Activated CD8-positive, alpha-beta memory T cell treated with anti-CD3 and anti-CD28 coated beads for 24 hours (primary cell): ENCODE measurements around the gene TXNDC8.
"Not testable (repeated sequence)": the region's sequence is repeated elsewhere in the genome, so short reads cannot be mapped to it uniquely, and the experiment has no call there.

ENCODE experiments used
- DNase-seq: peaks from one replicate; pipeline ENCODE4 v3.0.0-alpha.2; 2020

The TXNDC8 gene

DNA sequence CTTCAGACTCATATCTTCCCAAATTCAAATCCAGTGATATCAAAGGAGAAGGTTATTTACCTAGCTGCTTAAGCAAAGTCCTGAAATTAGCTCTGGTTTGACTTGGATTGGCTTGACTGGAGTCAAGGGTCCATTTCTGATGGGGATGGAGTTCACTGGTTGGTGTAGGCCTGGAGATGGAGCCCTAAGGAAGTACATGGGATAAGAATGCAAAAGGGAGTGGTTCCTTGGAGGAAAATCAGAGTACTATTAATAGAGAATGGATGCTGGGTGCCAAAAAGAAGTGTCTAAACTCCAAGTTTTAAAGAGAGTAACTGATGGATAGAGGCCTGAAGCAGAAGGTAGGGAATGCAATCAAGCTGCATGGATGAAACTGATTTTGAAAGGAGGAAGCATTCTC lies 13.8 kb downstream of the TXNDC8 start:
- DNase-seq, result no peak

DNA sequence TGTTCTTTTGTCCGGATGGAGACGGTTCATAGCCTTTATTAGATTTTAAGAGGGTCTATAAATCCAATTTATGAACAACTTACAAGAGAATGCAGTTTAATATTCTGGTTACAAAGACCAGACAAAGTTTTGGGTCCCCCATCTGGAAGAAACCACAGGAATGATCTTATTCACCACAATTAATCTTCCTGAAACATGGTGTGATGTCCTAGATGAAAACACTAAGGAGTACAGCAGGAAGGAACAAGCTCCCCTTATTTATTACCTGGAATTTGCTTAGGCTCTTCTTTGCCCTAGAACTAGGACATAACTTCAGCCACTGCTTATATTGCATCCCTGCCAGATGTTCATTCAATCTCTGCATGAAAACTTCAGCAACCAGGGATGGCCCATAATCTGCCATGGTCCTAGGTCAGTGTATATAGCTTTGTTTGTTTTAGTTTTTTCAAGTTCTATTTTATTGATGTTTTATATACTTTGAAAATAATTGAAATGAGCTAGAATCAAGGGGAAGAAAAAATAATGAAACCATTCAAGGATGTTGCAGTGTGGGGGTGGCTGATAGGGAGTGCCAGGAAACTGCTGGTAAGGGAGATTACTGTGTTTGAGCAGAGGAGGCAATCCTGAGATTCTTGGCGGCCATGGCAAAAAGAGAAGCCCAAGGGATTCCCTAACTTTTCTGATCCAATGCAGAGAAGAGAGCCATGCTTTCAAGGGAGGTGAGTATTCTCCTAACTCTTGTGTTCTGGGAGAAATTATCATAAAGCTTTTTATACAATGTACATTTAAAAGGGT lies 16.8 kb downstream of the TXNDC8 start:
- no peak for DNase-seq

DNA sequence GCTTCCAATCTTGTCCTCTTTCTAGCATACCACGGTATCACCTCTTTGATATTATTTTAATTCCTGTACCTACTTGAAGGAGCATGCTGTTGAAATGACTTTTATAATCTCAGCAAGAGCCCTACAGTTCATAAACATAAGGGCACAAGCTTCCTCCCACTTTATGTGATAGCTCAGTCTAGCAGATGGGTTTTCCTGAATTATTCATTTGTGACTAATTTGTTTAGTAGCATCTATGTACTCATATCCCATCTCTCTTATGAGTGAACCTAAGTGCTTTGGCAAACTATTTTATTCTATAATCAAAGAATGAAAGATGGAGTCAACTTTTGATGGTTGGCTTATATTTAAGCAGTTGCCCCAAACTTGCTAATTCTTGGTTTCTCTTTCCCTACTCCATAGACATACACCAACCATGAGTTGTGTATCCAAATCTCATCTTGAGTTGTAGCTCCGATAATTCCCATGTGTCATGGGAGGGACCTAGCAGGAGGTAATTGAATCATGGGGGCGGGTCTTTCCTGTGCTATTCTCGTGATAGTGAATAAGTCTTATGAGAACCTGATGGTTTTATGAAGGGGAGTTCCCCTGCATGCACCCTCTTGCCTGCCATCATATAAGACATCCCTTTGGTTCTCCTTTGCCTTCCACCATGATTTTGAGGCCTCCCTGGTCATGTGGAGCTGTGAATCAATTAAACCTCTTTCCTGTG lies 17.7 kb downstream of the TXNDC8 start:
- DNase-seq, result no peak

DNA sequence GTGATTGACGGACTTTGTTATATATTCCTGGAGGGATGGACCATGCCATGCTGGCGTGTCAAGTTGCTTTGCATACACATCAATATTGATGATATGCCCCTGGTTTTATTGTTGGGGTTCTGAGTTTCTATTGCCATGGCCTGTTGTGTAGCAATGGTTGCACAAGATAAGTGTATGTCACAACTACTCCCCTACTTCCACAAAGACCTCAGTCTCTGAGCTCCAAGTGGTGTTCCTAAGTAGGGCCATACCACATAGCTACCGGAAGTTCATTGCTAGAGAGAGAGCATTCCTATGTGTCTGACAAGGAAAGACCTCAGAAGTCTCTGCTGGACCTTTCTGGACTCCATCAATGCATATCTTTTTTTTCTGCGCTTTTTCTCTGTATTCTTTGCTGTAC lies 19.8 kb downstream of the TXNDC8 start:
- no peak for DNase-seq

DNA sequence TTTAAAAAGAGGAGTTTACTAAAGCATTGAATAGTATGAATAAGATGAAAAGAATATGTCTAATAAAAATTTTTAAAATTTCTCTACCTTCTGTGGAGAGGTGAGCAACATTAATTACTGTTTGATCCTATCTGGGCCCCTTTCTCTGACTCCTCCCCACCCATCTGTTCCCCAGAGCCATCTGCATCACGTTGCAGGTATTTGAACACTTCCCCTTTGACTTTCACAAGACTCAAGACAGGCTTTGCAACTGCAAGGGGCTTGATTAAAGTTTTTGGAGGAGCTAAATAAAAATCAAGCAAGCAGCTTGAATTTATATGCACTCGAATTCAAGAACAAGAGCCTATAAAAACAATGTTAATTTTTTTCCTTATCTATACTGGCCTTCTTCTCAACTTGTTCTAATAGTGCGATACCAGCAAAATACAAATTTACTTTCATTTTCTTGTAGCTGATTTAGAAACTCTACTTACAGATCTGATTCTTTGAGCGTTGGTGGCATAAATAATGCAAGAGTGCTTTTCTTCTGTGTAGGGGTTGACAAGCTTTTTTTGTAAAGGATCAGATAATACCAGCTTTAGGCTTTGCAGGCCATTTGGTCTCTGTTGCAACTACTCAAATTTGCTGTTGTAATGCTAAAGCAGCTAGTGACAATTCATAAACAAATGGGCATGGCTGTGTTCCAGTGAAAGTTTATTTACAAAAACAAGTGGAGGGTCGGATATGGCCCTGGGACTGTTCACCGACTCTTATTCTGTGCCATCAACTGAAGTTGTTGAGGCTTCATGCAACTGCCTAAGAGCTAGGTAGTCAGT lies 21.2 kb downstream of the TXNDC8 start:
- DNase-seq, result no peak

DNA sequence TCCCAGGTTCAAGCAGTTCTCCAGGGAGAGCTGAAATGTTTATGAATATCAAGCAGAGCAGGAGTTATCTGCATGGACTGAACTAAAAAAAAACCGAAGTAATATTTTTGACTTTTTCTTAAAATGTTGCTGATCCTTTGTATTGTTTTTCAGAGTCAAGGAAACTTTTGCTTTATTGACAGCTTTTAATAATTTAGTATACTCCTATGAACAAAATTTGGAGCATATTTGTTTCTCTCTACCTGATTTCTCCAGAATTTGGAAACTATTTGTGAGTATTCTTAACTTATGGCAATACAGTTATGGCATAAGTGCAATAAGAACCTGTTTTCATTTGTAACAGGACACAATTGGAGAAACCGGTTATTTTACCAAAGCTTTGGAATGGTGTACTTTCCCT lies 25.7 kb downstream of the TXNDC8 start:
- DNase-seq, result not testable (repeated sequence)

DNA sequence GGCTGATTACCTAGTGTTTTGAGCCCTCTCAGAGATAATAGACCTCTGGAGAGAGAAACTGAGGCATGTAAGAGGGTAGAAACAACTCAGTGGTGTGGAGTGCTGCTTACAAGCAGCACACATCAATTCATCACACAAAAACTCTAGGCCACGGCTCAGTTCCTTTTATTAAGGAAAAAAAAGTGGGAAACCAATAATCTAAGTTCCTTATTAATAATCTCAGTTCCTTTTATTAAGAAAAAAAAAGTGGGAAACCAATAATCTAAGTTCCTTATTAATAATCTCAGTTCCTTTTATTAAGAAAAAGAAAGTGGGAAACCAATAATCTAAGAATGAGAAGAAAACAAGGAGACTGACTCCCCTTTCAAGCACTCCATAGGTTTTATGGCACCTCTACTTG lies 28.0 kb downstream of the TXNDC8 start:
- DNase-seq, result no peak

DNA sequence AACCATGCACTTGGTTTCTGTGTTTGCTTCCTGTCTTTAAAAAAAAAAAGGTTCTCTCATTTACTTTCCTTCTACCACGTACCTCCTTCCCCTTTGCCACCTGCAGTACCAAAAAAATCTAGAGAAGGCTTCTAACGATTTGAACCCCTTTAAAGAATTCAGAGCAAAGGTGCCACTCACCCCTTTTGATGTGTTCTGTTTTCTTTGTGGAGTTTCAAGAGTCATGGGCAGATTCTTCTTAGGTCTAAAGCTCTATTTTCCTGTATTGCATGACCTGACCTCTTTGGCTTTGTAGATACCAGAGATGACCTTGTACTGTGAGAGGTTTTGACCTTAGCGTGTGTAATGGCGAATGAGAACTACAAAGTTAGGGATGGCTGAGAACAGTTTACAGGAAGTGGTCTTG lies 29.0 kb downstream of the TXNDC8 start:
- DNase-seq, result no peak

DNA sequence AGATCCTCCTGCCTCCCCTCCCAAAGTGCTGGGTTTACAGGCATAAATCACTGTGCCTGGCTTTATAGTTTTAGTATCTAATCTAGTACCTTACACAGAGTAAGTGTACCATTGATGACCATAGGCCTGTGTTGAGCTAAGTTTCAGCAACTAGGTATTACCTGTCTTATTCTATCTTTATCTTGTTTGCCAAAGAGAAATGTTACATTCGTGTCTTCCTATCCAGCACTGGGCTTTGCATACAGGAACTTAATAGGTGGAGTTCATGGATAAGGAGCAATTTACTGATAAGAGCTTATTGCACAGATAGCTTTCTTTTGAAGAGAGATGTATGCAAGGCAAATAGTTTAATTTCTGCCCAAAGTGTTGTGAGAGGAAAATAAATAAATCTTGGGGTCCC lies 30.5 kb downstream of the TXNDC8 start:
- no peak for DNase-seq

DNA sequence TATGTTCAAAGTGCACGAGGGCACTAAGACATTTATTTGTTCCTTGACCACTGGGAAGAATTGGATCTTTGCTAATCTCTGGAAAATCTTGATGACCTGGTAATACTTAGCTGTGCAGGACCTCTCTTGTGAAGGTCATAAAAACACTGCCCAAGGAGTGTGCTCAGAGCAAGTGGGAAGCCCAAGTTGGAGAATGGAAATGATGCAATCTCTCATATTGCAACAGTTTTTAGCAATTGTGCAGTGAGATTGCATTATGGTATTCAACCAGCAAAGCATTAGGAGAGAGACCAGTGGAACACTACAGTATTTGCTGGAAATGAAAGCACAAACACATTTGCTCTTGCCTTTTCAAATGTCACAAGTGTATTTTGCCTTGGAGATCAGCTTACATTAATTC lies 34.5 kb downstream of the TXNDC8 start:
- no peak for DNase-seq

DNA sequence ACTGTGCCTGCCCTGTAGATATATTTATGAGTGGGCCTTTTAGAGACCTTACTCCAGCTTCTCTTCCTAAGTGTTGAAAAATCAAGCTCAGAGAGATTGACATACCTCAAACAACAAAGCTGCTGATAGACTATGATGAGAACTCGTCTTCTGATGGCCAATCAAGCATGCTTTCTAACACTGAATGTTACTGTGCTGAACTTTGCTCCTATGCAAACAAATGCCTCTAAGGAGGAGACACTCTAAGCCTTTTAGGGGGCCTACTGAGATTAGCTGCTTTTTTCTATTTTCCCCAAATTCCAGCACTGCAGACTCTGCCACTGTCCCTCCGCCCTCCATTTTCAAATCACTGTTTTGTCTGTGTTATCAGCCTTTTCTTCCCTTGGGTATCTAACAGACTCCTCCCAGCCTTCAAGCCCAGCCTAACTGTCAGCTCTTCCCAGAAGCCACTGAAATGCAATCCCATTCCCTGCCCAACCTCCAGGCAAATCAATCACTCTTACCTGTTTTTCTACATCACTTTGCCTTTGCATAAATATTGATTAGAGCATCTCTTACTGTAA lies 39.5 kb downstream of the TXNDC8 start:
- DNase-seq, result no peak

DNA sequence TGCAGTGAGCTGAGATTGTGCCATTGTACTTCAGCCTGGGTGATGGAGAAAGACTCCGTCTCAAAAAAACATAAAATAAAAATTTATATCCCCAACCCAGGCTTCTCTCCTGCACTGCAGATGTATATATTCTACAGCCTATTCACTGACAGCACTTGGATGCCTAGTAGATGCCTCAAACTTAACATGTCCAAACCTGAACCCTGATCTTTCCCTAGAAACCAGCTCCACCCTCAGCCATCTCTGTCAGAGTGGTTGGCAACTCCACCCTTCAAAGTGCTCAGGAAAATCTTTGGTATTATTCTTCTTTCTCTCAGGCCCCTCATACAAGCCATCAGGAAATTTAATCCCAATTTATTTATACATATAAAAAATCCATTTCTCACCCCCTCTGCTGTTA lies 44.4 kb downstream of the TXNDC8 start:
- DNase-seq, result no peak

DNA sequence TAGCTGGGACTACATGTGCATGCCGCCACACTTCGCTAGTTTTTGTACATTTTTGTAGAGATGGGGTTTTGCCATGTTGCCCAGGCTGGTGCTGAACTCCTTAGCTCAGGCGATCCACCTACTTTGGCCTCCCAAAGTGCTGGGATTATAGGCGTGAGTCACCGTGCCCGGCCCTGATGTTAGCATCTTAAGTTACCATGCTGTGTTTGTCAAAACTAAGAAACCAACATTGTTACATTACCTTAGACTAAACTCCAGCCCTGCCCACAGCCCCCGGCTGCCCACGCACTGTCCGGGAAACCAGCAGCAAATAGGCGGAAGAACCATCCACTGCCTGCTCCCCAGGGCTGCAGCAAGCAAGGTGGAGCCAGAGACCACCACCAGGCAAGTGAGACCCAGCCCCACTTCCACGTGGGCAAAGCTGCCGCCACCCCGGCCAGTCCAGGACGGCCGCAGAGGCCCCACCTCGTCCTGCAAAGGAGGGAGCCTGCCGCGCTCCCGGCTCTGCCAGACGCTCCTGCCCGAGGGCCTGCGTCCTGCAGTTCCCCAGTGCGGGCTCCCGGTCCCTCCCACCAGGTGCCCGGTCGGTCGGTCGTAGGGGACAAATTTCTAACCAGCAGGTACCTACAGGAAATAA lies 45.6 kb downstream of the TXNDC8 start:
- no peak for DNase-seq

DNA sequence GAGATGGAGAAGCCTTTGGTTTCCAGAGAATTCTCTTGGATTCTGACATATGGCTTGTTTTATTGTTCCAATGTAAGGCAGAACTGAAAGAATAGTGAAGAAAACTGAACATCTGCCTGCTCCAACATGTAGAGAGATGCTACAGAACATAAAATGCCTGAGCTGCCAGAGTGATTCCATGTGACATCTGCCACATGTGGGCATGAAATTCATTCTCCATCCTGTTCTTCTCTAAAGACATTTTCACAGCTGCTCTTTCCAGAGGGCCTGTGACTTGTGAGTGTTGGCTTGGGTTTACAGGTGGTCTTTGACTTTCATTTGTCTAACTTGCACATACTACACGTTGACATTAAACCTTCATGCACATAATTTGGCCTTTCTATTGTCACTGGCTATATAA lies 47.7 kb downstream of the TXNDC8 start:
- no peak for DNase-seq

DNA sequence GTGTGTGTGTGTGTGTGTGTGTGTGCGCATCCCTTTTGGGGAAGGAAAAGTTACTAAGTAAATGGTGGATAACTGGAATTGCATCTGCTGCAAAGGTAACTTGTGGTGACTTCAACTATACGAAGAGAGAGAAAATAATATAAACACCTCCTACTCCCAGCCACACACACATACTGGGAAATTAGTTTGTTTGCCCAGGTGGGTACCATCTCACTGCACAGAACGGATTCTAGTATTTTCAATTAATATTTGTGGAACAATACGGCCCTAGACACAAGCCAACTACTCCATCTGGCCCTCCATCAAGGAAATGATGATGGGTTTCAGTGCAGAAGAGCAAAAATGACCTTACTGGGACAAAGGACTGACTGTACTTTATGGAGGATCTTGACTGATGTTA lies 49.2 kb downstream of the TXNDC8 start:
- no peak for DNase-seq

DNA sequence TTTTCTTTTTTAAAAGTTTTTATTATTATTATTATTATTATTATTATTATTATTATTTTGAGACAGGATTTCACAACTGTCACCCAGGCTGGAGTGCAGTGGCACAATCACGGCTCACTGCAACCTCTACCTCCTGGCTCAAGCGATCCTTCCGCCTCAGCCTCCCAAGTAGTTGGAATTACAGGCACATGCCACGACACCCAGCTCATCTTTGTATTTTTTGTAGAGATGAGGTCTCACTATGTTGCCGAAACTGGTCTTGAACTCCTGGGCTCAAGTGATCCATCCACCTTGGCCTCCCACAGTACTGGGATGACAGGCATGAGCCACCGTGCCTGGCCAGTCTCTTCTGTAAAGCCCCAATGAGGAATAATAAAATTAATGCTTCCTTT lies 50.4 kb downstream of the TXNDC8 start:
- no peak for DNase-seq

DNA sequence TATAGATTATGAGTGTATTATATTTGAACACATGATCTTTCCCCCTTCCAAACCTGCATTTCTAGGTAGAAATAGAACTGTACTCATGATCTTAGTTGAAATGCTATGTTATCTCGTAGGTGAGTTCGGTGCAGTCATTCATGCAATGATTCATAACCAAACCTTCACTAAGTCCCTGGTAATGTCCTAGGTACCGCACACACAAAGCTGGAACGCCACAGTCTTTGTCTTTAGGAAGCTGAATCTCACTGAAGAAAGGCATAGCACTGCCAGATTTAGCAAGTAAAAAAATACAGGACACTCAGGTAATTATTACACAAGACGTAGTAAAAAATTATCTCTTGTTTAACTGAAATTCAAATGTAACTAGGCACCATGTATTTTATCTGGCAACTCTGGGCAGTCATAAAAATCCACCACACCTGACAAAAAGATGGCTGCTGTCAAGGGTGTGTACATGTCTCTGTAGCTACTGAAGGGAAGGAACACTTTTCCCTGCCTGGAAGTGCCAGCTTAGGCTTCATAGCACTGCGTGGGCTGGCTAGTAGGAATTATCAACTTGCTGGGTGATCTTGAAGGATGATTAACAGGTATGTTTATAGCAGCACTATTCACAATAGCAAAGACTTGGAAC lies 53.3 kb downstream of the TXNDC8 start:
- DNase-seq, result no peak

DNA sequence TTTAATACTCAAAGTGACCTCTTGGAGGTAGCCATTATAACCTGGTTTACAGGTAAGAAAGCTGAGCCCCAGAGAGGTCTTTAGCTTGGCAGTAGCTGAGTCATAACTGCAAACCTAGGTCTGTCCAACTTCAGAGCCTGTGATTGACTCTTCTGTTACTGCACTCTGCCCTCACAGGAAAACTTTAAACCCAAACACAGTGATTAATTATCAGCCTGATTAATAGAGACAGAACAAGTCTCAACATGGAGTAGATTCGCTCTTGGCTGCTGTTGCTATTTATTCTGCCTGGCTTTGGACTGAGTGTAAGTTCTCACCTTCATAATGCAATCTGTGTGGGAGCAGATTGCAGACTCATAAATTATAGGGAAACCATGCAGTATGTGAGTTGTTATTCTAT lies 53.9 kb downstream of the TXNDC8 start:
- no peak for DNase-seq

DNA sequence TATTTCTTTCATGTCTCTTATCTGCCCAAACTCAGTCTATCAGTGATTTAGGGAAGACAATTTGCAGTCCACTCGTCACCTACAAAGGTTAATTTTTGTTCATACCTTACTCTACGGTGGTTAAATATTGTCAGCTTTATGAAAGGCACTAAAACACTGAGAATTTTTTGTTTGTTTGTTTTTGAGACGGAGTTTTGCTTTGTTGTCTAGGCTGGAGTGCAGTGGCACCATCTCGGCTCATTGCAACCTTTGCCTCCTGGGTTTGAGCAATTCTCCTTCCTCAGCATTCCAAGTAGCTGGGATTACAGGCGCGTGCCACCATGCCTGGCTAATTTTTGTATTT lies 55.0 kb downstream of the TXNDC8 start:
- DNase-seq, result no peak

DNA sequence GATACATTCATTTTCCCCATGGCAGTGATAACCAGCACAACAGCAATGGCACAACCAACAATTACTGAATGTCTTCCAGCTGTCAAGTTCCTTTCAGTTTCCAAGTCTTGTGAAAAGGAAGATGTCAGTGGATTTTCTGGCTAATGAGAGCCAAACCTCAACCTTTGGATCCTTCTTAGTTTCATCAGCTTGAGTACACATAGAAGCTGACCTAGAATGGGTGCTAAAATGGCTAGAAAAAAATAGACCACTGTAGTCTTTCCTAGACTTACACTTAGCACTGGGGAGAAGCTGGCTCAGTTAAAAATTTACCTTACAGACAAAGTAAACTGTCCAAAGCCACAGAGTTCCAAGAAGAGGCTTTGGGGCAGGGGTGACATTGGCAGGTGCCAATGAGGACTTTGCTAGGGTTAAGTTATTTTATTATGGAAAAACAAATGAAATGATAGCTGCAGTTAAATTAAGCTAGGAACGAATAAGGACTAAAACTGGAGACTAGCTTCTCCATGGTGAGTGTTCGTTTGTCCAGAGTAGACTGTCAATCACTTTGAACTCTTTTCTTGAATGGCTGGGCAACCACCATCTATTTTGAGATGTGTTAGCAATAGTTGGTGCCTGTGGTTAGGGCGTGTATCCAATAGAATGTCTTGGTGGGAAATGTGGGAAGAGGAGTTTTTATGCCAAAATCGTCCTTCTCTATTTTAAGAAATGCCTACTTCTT lies 55.5 kb downstream of the TXNDC8 start:
- no peak for DNase-seq

DNA sequence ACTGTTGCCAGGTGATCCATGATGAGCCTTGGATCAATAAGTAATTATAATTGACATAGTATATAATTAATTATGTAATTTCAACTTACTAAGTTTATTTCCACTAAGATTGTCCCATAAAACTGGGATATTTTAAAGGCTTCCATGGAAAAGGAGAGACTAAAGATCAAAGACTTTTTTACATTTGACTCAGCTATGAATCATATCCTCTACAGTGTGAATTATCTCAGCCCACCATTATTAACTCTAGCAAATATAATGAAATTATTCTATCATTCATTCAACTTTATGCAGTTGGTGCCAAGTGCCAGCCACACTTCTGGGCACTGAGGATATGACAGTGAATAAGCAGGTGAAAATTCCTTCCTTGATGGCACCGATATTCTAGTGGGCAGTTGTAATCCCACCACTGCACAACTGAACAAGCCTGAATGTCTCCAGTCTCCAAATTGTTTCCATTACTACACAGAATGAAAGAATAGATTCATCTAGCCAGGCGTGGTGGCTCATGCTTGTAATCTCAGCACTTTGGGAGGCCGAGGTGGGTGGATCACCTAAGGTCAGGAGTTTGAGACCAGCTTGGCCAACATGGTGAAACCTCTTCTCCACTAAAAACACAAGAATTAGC lies 59.5 kb downstream of the TXNDC8 start:
- no peak for DNase-seq
